Rectal smooth muscle tissue (tissue), 1 donor: ENCODE measurements around the gene FMO2.

Experiments
- H3K27ac ChIP-seq: one replicate; pipeline ENCODE4 v1.7.0; 2013; ENCODE audit warnings: low read depth, low read length, inconsistent platforms
- H3K27me3 ChIP-seq: one replicate; pipeline ENCODE4 v1.7.0; 2013; ENCODE audit warnings: low read length; ENCODE audit not compliant: control insufficient read depth, insufficient read depth
- H3K36me3 ChIP-seq: one replicate; pipeline ENCODE4 v1.7.0; 2013; ENCODE audit warnings: low read length; ENCODE audit not compliant: control insufficient read depth, insufficient read depth
- H3K4me1 ChIP-seq: one replicate; pipeline ENCODE4 v1.7.0; 2013; ENCODE audit warnings: low read length; ENCODE audit not compliant: control insufficient read depth, insufficient read depth
- H3K4me3 ChIP-seq: one replicate; pipeline ENCODE4 v1.7.0; 2013; ENCODE audit warnings: low read length
- H3K9ac ChIP-seq: one replicate; pipeline ENCODE4 v1.7.0; 2013; ENCODE audit warnings: low read length

Gene FMO2

GRCh38 chr1:171158551-171158950, 26.5 kb upstream of the FMO2 start:
- Histone ChIP-seq H3K9ac (no peak overlapping the region), H3K36me3 (no peaks in the 10 kb centered on the region), H3K4me1 (no peaks in the 10 kb centered on the region), H3K4me3 (no peak overlapping the region), H3K27ac (no peak overlapping the region), H3K27me3 (no peaks in the 10 kb centered on the region)

- no peak overlapping the region for H3K4me3 ChIP-seq
- no peaks in the 10 kb centered on the region for H3K36me3 ChIP-seq
- H3K4me1 ChIP-seq = no peaks in the 10 kb centered on the region
- H3K27me3 ChIP-seq = no peaks in the 10 kb centered on the region
- H3K9ac ChIP-seq = no peak overlapping the region
- no peak overlapping the region for H3K27ac ChIP-seq
These were observed 26.0 kb upstream of the FMO2 start for GRCh38 chr1:171159148-171159547.

DNA sequence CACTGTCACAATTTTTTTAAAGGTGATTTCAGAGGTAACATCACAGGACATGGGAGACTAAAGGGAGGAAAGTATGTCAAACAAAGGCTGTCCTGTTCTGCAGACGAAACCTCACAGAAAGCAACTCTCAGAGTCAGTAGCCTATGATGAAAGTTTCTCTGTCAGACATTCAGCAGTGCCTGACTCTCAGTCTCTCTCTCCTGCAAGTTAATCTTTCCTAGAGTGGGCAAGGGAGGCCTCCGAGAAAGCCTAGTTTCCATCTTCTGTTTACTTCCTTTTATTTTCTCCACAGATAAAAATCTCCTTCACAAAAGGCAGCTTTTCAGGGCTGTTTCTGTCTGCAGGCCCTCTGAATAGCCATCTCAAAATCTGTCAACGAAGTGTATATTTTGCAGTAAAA, 24.9 kb upstream of the FMO2 start:
- Histone ChIP-seq H3K36me3 (no peaks in the 10 kb centered on the region), H3K4me1 (no peaks in the 10 kb centered on the region), H3K4me3 (no peak overlapping the region), H3K27me3 (no peaks in the 10 kb centered on the region), H3K27ac (no peak overlapping the region), H3K9ac (no peak overlapping the region)

DNA sequence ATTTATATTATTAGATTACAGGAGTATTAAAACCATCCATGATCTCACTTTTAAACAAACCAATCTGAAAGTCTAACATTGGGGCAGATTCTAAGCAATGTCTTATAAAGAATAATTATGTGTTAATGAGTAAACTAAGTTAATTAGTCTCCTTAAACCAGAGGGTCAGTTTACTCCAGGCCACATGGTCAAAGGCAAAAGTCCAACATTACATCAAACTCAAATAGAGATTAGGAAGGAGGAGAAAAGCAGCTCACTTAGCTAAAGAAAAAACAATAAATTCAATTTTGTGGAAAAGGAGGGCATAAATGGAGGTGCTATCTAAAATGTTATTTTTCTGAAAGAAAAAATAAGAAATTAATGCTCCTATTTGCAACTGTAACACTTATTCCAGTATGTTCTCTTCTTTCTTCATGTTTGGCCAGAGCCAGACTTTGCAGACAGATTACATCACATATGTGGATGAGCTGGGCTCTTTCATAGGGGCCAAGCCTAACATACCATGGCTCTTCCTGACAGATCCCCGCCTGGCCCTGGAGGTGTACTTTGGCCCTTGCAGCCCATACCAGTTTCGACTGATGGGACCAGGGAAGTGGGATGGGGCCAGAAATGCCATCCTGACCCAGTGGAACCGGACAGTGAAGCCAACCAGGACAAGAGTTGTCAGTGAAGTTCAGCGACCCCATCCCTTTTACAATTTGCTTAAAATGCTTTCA, 24.3 kb upstream of the FMO2 start:
- Histone ChIP-seq H3K36me3 (no peaks in the 10 kb centered on the region), H3K27ac (no peak overlapping the region), H3K9ac (no peak overlapping the region), H3K4me3 (no peak overlapping the region), H3K27me3 (no peaks in the 10 kb centered on the region), H3K4me1 (no peaks in the 10 kb centered on the region)

GRCh38 chr1:171161431-171161830, 23.7 kb upstream of the FMO2 start:
- H3K4me1 ChIP-seq = no peaks in the 10 kb centered on the region
- no peak overlapping the region for H3K27ac ChIP-seq
- H3K27me3 ChIP-seq = no peaks in the 10 kb centered on the region
- H3K4me3 ChIP-seq = no peak overlapping the region
- H3K36me3 ChIP-seq = no peaks in the 10 kb centered on the region
- H3K9ac ChIP-seq = no peak overlapping the region

- H3K4me3 ChIP-seq = no peak overlapping the region
- H3K36me3 ChIP-seq = no peaks in the 10 kb centered on the region
- H3K4me1 ChIP-seq = no peaks in the 10 kb centered on the region
These were observed 18.7 kb upstream of the FMO2 start for GRCh38 chr1:171166361-171166760.

GRCh38 chr1:171167785-171168184, 17.3 kb upstream of the FMO2 start:
- no peaks in the 10 kb centered on the region for H3K27me3 ChIP-seq
- H3K9ac ChIP-seq = no peak overlapping the region
- no peak overlapping the region for H3K4me3 ChIP-seq
- no peaks in the 10 kb centered on the region for H3K4me1 ChIP-seq
- no peaks in the 10 kb centered on the region for H3K36me3 ChIP-seq
- H3K27ac ChIP-seq = no peak overlapping the region

More at GRCh38 chr1:171166361-171166760, 18.7 kb upstream of the FMO2 start:
- H3K9ac ChIP-seq = no peak overlapping the region
- H3K27me3 ChIP-seq = no peaks in the 10 kb centered on the region
- H3K27ac ChIP-seq = no peak overlapping the region

DNA sequence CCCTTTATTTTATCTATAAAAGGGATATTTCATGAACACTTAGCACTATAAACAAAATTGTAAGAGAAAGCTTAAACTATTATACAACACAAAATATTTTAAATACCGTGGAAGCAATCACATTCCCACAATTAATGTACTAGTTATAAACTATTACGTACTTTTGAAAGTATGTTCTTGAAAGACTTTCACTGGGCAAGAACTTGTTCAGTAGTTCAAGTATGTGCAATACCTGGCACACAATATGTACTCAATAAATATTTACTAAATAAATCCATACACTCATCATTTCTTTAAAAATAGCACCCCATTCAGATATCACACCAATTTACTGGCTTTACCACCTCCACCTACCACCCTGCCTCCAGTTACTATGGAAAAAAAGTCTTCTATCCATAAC, 12.6 kb upstream of the FMO2 start:
- H3K27ac ChIP-seq = no peak overlapping the region

DNA sequence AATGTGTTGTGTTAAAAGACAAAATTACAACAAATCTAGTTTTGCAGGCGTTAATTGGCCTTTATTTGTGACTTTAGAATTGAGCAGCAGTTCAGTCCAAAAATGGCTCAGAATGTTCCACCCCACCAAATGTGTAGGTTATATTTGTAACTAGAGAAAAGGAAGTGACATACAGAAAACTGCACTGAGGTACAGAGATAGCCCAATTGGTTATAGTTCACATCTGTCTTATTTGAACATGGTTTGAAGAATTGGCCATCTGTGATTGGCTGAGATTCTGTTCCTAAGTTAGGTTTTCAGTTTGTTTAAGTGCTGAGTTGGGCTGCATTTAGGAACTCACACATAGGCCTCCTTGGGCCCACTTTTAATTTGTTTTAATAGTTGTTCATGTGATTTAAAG, 12.0 kb upstream of the FMO2 start:
- Histone ChIP-seq H3K9ac (no peak overlapping the region), H3K4me1 (no peaks in the 10 kb centered on the region), H3K4me3 (no peak overlapping the region), H3K36me3 (no peaks in the 10 kb centered on the region), H3K27me3 (no peaks in the 10 kb centered on the region), H3K27ac (no peak overlapping the region)

More for the DNA sequence above, 12.6 kb upstream of the FMO2 start:
- no peak overlapping the region for H3K9ac ChIP-seq
- H3K4me3 ChIP-seq = no peak overlapping the region
- no peaks in the 10 kb centered on the region for H3K4me1 ChIP-seq
- no peaks in the 10 kb centered on the region for H3K27me3 ChIP-seq
- no peaks in the 10 kb centered on the region for H3K36me3 ChIP-seq

- Histone ChIP-seq H3K4me1 (no peaks in the 10 kb centered on the region), H3K36me3 (no peaks in the 10 kb centered on the region), H3K27ac (no peak overlapping the region), H3K4me3 (no peak overlapping the region), H3K9ac (no peak overlapping the region), H3K27me3 (no peaks in the 10 kb centered on the region)
These were observed 10.4 kb upstream of the FMO2 start for GRCh38 chr1:171174560-171175294.

GRCh38 chr1:171177261-171177660, 7.8 kb upstream of the FMO2 start:
- Histone ChIP-seq H3K9ac (no peak overlapping the region), H3K36me3 (no peaks in the 10 kb centered on the region), H3K27ac (no peak overlapping the region), H3K27me3 (no peaks in the 10 kb centered on the region), H3K4me1 (no peaks in the 10 kb centered on the region), H3K4me3 (no peak overlapping the region)

DNA sequence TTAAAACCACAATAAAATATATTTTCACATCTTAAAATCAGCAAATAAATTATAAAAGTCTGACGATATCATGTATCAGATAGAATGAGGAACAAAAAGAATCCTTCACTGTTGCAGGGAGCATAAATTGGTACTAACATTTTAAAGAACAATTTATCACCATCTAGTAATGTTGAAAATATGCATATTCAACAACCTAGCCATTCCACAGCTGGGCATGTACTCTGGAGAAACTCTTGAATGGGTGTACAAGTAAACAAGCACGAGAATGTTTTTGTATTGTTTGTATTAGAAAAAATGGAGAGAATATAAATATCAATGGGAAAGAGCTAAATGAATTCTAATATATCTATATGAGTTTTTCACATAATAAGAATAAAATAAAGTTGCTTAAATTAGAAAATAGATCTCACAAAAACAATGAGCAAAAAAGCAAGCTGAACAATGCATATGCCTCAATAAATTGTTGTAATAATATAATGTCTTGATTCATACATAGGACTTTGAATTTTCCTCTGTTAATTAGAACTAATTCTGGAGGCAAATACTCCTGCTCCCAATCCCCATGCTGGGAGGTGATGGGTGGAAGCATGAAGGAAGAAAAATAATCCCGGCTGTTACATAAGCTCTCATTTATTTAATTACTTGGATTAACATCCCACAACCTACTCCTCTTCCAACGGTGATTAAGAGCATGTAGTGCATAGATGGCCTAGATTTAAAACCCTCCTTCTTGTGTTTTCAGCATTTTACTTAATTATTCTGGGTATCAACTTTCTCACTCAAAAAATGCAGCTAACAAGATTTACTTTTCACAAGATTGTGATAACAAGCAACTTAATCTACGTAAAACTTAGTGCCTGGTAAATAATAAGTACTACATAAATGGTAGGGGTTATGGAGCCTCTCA, 5.5 kb upstream of the FMO2 start:
- no peak overlapping the region for H3K27ac ChIP-seq
- H3K27me3 ChIP-seq = no peaks in the 10 kb centered on the region
- no peaks in the 10 kb centered on the region for H3K36me3 ChIP-seq
- H3K9ac ChIP-seq = no peak overlapping the region
- H3K4me3 ChIP-seq = no peak overlapping the region
- H3K4me1 ChIP-seq = no peaks in the 10 kb centered on the region
